H1 (cell line): ENCODE results near the gene TOR4A. TPM values are rescaled to one million over a fixed set of nuclear protein-coding genes. Genes with fewer than 3 reads are reported as not detected.

Source experiments
- BACH1 ChIP-seq: IDR thresholded peaks from 2 replicates; pipeline ENCODE4 v1.6.1; 2012; ENCODE audit warnings: low read length, improper control_type of control experiment
- E2F6 ChIP-seq: IDR thresholded peaks from 2 replicates; pipeline ENCODE4 v1.6.1; 2012; ENCODE audit warnings: inconsistent platforms
- KDM1A ChIP-seq: fragments of 200-600, 300-600 bp; sonication (generic); IDR thresholded peaks from 2 replicates; pipeline ENCODE4 v1.7.1; 2016; ENCODE audit warnings: mild to moderate bottlenecking, low read length, borderline replicate concordance
- KDM4A ChIP-seq: IDR thresholded peaks from one replicate; pipeline ENCODE4 v1.7.1; 2012; ENCODE audit warnings: low read depth, mild to moderate bottlenecking, moderate library complexity, low read length, inconsistent platforms; ENCODE audit not compliant: severe bottlenecking
- MAX ChIP-seq: IDR thresholded peaks from 2 replicates; pipeline ENCODE4 v1.6.1; 2012; ENCODE audit warnings: inconsistent platforms
- POLR2AphosphoS5 ChIP-seq: IDR thresholded peaks from 2 replicates; pipeline ENCODE4 v1.6.1; 2011; ENCODE audit warnings: low read depth, low read length
- RAD21 ChIP-seq, 2 experiments: IDR thresholded peaks in 1 of 2; conservative IDR thresholded peaks in 1 of 2; 2 replicates each; pipeline ENCODE4 v1.6.1; 2011; ENCODE audit warnings: low read depth in 2 of 2, low read length in 2 of 2, improper control_type of control experiment in 1 of 2, inconsistent platforms in 1 of 2, mild to moderate bottlenecking in 1 of 2, moderate library complexity in 1 of 2
- SIN3A ChIP-seq, 2 experiments: IDR thresholded peaks in 1 of 2; conservative IDR thresholded peaks in 1 of 2; 2 replicates each; pipeline ENCODE4 v1.6.1; 2011 to 2012; ENCODE audit warnings: low read length in 2 of 2, improper control_type of control experiment in 1 of 2, low read depth in 1 of 2, mild to moderate bottlenecking in 1 of 2
- SP4 ChIP-seq: IDR thresholded peaks from 2 replicates; pipeline ENCODE4 v1.6.1; 2012; ENCODE audit warnings: low read length, inconsistent platforms
- SUZ12 ChIP-seq: fragments of 200-600 bp; sonication (generic); IDR thresholded peaks from 2 replicates; pipeline ENCODE4 v1.6.1; 2012; ENCODE audit warnings: mild to moderate bottlenecking, inconsistent platforms, low read length, moderate library complexity, mixed read lengths
- TAF7 ChIP-seq: optimal IDR thresholded peaks from 2 replicates; pipeline ENCODE3; 2011; ENCODE audit warnings: low read depth, mild to moderate bottlenecking, inconsistent platforms, low read length, moderate library complexity, borderline replicate concordance
- polyA plus RNA-seq, 7 experiments: library from polyadenylated mRNA; depleted of rRNA in 3 of 7; stranded (reverse) in 5 of 7; unstranded in 2 of 7; fragments of >200 nt in 5 of 7; fragments of 200-250 nt in 2 of 7; gene quantifications; 1 replicate in 5 of 7; 2 replicates in 1 of 7; 4 replicates in 1 of 7; pipeline versions ENCODE4 v1.2.1 to v1.2.3, GENCODE V29; 2011 to 2013; ENCODE audit warnings: missing spikeins in 2 of 7, mixed read lengths in 2 of 7
- total RNA-seq: library from RNA; stranded (reverse); fragmentation: NEBNext Ultra II Directional; extraction: Animal tissue kit (Norgen Biotek cat#: 25700); gene quantifications from 2 replicates; pipeline ENCODE4 v1.2.1, GENCODE V29; 2021
- TF ChIP-seq, protein P1 (sequence below), 3 experiments: IDR thresholded peaks; 1 replicate in 2 of 3; 2 replicates in 1 of 3; pipeline versions ENCODE4 v1.5.1 to v1.6.1; 2011; ENCODE audit warnings: low read length in 3 of 3, mild to moderate bottlenecking in 3 of 3, inconsistent platforms in 2 of 3, low read depth in 1 of 3, moderate library complexity in 1 of 3; ENCODE audit not compliant: insufficient read depth in 1 of 3; ENCODE audit errors: control extremely low read depth in 1 of 3

TOR4A gene
- total and polyA plus RNA-seq, 2 of the 8 experiments (the other 6 are each of a cell fraction or from before 2014, with no cell fraction given) = 8.4 to 9.3 TPM

GRCh38 chr9:137301081-137301947 lies 23.8 kb downstream of the TOR4A start (continued):
- peak; percentile 23 for TF ChIP-seq KDM4A
- TF ChIP-seq BACH1 = peak; percentile 77
- peak; percentile 21; the same call in 1 of the 2 replicates for TF ChIP-seq SUZ12
- peak; percentile 9 for TF ChIP-seq TAF7
- TF ChIP-seq E2F6 = peak; percentile 95
- TF ChIP-seq SP4 = no peak
- no peak; a peak in 1 of 4 replicates for TF ChIP-seq SIN3A (conservative IDR thresholded peaks at IDR 0.05 in 1 of 2, IDR thresholded peaks at IDR 0.05 in 1 of 2; ENCODE audit: low read depth in 1 of 2, low read length in 2 of 2)
- TF ChIP-seq, protein P1, sequence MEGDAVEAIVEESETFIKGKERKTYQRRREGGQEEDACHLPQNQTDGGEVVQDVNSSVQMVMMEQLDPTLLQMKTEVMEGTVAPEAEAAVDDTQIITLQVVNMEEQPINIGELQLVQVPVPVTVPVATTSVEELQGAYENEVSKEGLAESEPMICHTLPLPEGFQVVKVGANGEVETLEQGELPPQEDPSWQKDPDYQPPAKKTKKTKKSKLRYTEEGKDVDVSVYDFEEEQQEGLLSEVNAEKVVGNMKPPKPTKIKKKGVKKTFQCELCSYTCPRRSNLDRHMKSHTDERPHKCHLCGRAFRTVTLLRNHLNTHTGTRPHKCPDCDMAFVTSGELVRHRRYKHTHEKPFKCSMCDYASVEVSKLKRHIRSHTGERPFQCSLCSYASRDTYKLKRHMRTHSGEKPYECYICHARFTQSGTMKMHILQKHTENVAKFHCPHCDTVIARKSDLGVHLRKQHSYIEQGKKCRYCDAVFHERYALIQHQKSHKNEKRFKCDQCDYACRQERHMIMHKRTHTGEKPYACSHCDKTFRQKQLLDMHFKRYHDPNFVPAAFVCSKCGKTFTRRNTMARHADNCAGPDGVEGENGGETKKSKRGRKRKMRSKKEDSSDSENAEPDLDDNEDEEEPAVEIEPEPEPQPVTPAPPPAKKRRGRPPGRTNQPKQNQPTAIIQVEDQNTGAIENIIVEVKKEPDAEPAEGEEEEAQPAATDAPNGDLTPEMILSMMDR (IDR thresholded peaks at IDR 0.05; ENCODE audit: control extremely low read depth in 1 of 3, insufficient read depth in 1 of 3, low read depth in 1 of 3, low read length in 3 of 3) = peak in 2 of 3 experiments; percentile 22 to 59; a peak in 3 of 4 replicates
- peak in 1 of 2 experiments; percentile 50; a peak in 2 of 4 replicates for TF ChIP-seq RAD21 (IDR thresholded peaks at IDR 0.05 in 1 of 2, conservative IDR thresholded peaks at IDR 0.05 in 1 of 2; ENCODE audit: low read depth in 2 of 2, low read length in 2 of 2)
- TF ChIP-seq KDM1A = no peak; the same call in 1 of the 2 replicates
- TF ChIP-seq POLR2AphosphoS5 = peak; percentile 32
- peak; percentile 84 for TF ChIP-seq MAX
